Gastroesophageal sphincter (tissue), 3 donors: ENCODE results near the gene KCND3.

Experiments
- POLR2AphosphoS5 ChIP-seq: sonication (generic); formaldehyde crosslinking; IDR thresholded peaks from one replicate; pipeline ENCODE4 v1.6.1; 2017; ENCODE audit warnings: antibody characterized with exemption
- TF ChIP-seq, protein P1 (sequence below), 4 experiments: fragments of 200-600 bp in 2 of 4; fragments of 450-650 bp in 2 of 4; sonication (generic) in 1 of 4; IDR thresholded peaks; one replicate each; pipeline ENCODE4 v1.5.1; 2017 to 2019; ENCODE audit warnings: antibody characterized with exemption in 4 of 4, mild to moderate bottlenecking in 2 of 4, moderate library complexity in 2 of 4

DNA sequence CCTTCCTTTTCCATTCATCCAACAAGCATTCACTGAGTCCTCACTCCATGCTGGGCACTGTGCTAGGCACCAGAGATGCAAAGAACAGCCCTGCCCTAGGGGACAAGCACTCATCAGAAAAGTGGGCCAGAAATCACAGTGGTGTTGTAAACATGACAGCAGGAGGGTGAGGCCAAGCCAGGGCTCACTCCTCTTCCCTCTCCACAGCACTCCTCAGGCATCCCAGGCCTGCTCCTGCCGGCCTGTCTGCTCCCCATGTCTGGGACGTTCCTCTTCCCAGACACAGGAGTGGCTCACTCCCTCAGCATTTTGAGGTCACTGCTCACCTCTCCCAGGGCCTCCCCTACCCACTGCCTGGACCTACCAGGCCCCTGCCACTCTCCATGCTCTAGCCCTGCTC, 61.8 kb downstream of the KCND3 start:
- TF ChIP-seq, protein P1, sequence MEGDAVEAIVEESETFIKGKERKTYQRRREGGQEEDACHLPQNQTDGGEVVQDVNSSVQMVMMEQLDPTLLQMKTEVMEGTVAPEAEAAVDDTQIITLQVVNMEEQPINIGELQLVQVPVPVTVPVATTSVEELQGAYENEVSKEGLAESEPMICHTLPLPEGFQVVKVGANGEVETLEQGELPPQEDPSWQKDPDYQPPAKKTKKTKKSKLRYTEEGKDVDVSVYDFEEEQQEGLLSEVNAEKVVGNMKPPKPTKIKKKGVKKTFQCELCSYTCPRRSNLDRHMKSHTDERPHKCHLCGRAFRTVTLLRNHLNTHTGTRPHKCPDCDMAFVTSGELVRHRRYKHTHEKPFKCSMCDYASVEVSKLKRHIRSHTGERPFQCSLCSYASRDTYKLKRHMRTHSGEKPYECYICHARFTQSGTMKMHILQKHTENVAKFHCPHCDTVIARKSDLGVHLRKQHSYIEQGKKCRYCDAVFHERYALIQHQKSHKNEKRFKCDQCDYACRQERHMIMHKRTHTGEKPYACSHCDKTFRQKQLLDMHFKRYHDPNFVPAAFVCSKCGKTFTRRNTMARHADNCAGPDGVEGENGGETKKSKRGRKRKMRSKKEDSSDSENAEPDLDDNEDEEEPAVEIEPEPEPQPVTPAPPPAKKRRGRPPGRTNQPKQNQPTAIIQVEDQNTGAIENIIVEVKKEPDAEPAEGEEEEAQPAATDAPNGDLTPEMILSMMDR (IDR thresholded peaks at IDR 0.05) = no peak
- no peak for TF ChIP-seq POLR2AphosphoS5
